ENCODE data around the gene CYP2A6.
"Not testable (repeated sequence)": the region's sequence is repeated elsewhere in the genome, so short reads cannot be mapped to it uniquely, and the experiment has no call there.

CYP2A6 gene

GRCh38 chr19:40846722-40847121, 3.5 kb downstream of the CYP2A6 start:
- not testable (repeated sequence) for H3K4me3 ChIP-seq (ENCODE audit: low read depth, low read length)

GRCh38 chr19:40843653-40844052, 6.6 kb downstream of the CYP2A6 start:
- not testable (repeated sequence) for H3K4me3 ChIP-seq (ENCODE audit: low read depth, low read length)

GRCh38 chr19:40842997-40843652, 7.1 kb downstream of the CYP2A6 start:
- not testable (repeated sequence) for H3K4me3 ChIP-seq (ENCODE audit: low read depth, low read length)

GRCh38 chr19:40842012-40842411, 8.2 kb downstream of the CYP2A6 start:
- not testable (repeated sequence) for H3K4me3 ChIP-seq (ENCODE audit: low read depth, low read length)

GRCh38 chr19:40838477-40838876, 11.8 kb downstream of the CYP2A6 start:
- H3K4me3 ChIP-seq (ENCODE audit: low read depth, low read length): not testable (repeated sequence)

GRCh38 chr19:40836754-40837429, 13.4 kb downstream of the CYP2A6 start:
- no peak overlapping the region for H3K4me3 ChIP-seq (ENCODE audit: low read depth, low read length)

- not testable (repeated sequence) for H3K4me3 ChIP-seq (ENCODE audit: low read depth, low read length)
Measured at GRCh38 chr19:40833728-40834533, 16.3 kb downstream of the CYP2A6 start.

GRCh38 chr19:40832431-40832790, 17.8 kb downstream of the CYP2A6 start:
- H3K4me3 ChIP-seq (ENCODE audit: low read depth, low read length): not testable (repeated sequence)

- no peak overlapping the region for H3K4me3 ChIP-seq (ENCODE audit: low read depth, low read length)
Measured at GRCh38 chr19:40831502-40832430, 18.5 kb downstream of the CYP2A6 start.

- H3K4me3 ChIP-seq (ENCODE audit: low read depth, low read length): not testable (repeated sequence)
Measured at GRCh38 chr19:40830741-40831140, 19.5 kb downstream of the CYP2A6 start.

- no peak overlapping the region for H3K4me3 ChIP-seq (ENCODE audit: low read depth, low read length)
Measured at GRCh38 chr19:40829205-40829604, 21.0 kb downstream of the CYP2A6 start.

- no peak overlapping the region for H3K4me3 ChIP-seq (ENCODE audit: low read depth, low read length)
Measured at GRCh38 chr19:40827386-40828247, 22.6 kb downstream of the CYP2A6 start.

GRCh38 chr19:40826699-40827385, 23.4 kb downstream of the CYP2A6 start:
- H3K4me3 ChIP-seq (ENCODE audit: low read depth, low read length): not testable (repeated sequence)

GRCh38 chr19:40826312-40826698, 23.9 kb downstream of the CYP2A6 start:
- H3K4me3 ChIP-seq (ENCODE audit: low read depth, low read length): not testable (repeated sequence)

- not testable (repeated sequence) for H3K4me3 ChIP-seq (ENCODE audit: low read depth, low read length)
Measured at GRCh38 chr19:40825460-40826095, 24.7 kb downstream of the CYP2A6 start.

GRCh38 chr19:40824916-40825315, 25.3 kb downstream of the CYP2A6 start:
- H3K4me3 ChIP-seq (ENCODE audit: low read depth, low read length): not testable (repeated sequence)

GRCh38 chr19:40822704-40823553, 27.3 kb downstream of the CYP2A6 start:
- not testable (repeated sequence) for H3K4me3 ChIP-seq (ENCODE audit: low read depth, low read length)

- H3K4me3 ChIP-seq (ENCODE audit: low read depth, low read length): no peak overlapping the region
Measured at GRCh38 chr19:40822161-40822560, 28.1 kb downstream of the CYP2A6 start.

Measured in iPS-11a (cell line).